IPS-NIHi7 (cell line): ENCODE results near the gene PGGT1B.

Experiments
- DNase-seq: peaks from one replicate; pipeline ENCODE4 v3.0.0; 2012; ENCODE audit warnings: mixed read lengths; ENCODE audit errors: extremely low spot score

The PGGT1B gene

GRCh38 chr5:115262321-115263077, at the start of gene PGGT1B:
PGGT1B (minus strand) TSS chr5:115262877; CDS start chr5:115262851, 26 bp downstream.
- peak; percentile 76 for DNase-seq

- no peak for DNase-seq
Observed at GRCh38 chr5:115309751-115310370, 47.2 kb upstream of the PGGT1B start.

GRCh38 chr5:115308815-115309214, 46.1 kb upstream of the PGGT1B start:
- DNase-seq, result no peak

- peak; percentile 12 for DNase-seq
Observed at GRCh38 chr5:115306011-115306536, 43.4 kb upstream of the PGGT1B start.

- DNase-seq, result no peak
Observed at GRCh38 chr5:115304496-115304895, 41.8 kb upstream of the PGGT1B start.

- no peak for DNase-seq
Observed at GRCh38 chr5:115298811-115299210, 36.1 kb upstream of the PGGT1B start.

GRCh38 chr5:115297031-115297430, 34.4 kb upstream of the PGGT1B start:
- DNase-seq, result no peak

- DNase-seq, result peak; percentile 95
Observed at GRCh38 chr5:115296124-115297022, 33.7 kb upstream of the PGGT1B start, which contains the start of gene CCDC112. CCDC112 (minus strand) TSS chr5:115296654; CDS start chr5:115296543, 111 bp downstream.

- DNase-seq, result peak; percentile 19
Observed at GRCh38 chr5:115295777-115296123, 33.1 kb upstream of the PGGT1B start.

GRCh38 chr5:115291397-115291796, 28.7 kb upstream of the PGGT1B start:
- DNase-seq, result no peak

GRCh38 chr5:115289104-115289503, 26.4 kb upstream of the PGGT1B start:
- no peak for DNase-seq

- DNase-seq, result no peak
Observed at GRCh38 chr5:115284021-115284420, 21.3 kb upstream of the PGGT1B start.

- DNase-seq, result no peak
Observed at GRCh38 chr5:115282131-115282530, 19.5 kb upstream of the PGGT1B start.

- DNase-seq, result no peak
Observed at GRCh38 chr5:115274584-115274983, 11.9 kb upstream of the PGGT1B start.

- DNase-seq, result no peak
Observed at GRCh38 chr5:115272297-115272958, 9.8 kb upstream of the PGGT1B start.

GRCh38 chr5:115271295-115272050, 8.8 kb upstream of the PGGT1B start:
- no peak for DNase-seq

- no peak for DNase-seq
Observed at GRCh38 chr5:115267617-115268016, 4.9 kb upstream of the PGGT1B start.

GRCh38 chr5:115265220-115265619, 2.5 kb upstream of the PGGT1B start:
- no peak for DNase-seq

GRCh38 chr5:115264786-115265185, 2.1 kb upstream of the PGGT1B start:
- DNase-seq, result no peak

GRCh38 chr5:115263078-115263380, 352 bp upstream of the PGGT1B start:
- DNase-seq, result no peak

- DNase-seq, result peak; percentile 17
Observed at GRCh38 chr5:115262011-115262320, 711 bp downstream of the PGGT1B start.
